ENCODE data around the gene UBE2D2. TPM values are rescaled to one million over a fixed set of nuclear protein-coding genes. Genes with fewer than 3 reads are reported as not detected.

UBE2D2 gene
- total RNA-seq, 1 experiment from 2014 or later, result 222 TPM

GRCh38 chr5:139637438-139638089 lies 76.4 kb downstream of the UBE2D2 start:
- ATAC-seq, result peak; percentile 60
- ChIA-PET CTCF (interaction anchor here (0.6 to 1.7 kb wide), 2 partner anchors 11 to 138 kb away, joined by 10 to 14 read pairs; partner anchors contain the start of gene CXXC5), POLR2A (interaction anchor here (0.7 to 1.3 kb wide), 2 partner anchors 11 to 344 kb away, joined by 4 to 5 read pairs; partner anchors contain the start of genes CXXC5 and MATR3)
- H3K4me3 ChIP-seq (ENCODE audit: low read depth in 2 of 2, low read length in 2 of 2), result peak overlapping the region; percentile 36 to 54
- no peaks in the 10 kb centered on the region for H3K27me3 ChIP-seq (ENCODE audit: control insufficient read depth, insufficient read depth, low read length)
- H3K9me3 ChIP-seq (ENCODE audit: control insufficient read depth, insufficient read depth, low read depth, low read length), result no peaks in the 10 kb centered on the region
- intact Hi-C loops (cut with micrococcal nuclease; ENCODE audit: unreplicated experiment) (no loop called here), in situ Hi-C loops (cut with HindIII; ENCODE audit: low pct_unique_long_range_greater_than_20kb, low sequenced_read_pairs) (no loop called here)
- BruUV-seq (replicated peaks), result no TSS peak
- no peak for DNase-seq (ENCODE audit: low read depth, low spot score)
- TF ChIP-seq REST (IDR thresholded peaks at IDR 0.05; ENCODE audit: insufficient read depth in 1 of 2, low read depth in 2 of 2, low read length in 1 of 2) (no peak), SIN3A (IDR thresholded peaks at IDR 0.05; ENCODE audit: borderline replicate concordance, insufficient read depth, low read depth, low read length) (peak; percentile 74; the same call in 1 of the 2 replicates)
- H3K27ac ChIP-seq (ENCODE audit: low read length), result peak overlapping the region; percentile 73
- H3K4me1 ChIP-seq (ENCODE audit: control insufficient read depth, insufficient read depth, low read length), result peaks cover 62% of the 10 kb centered on the region
- H3K36me3 ChIP-seq (ENCODE audit: control insufficient read depth, insufficient read depth, low read length), result no peaks in the 10 kb centered on the region

- Histone ChIP-seq H3K27ac (ENCODE audit: low read length) (peak overlapping the region; percentile 73), H3K4me3 (ENCODE audit: low read depth in 2 of 2, low read length in 2 of 2) (peak overlapping the region; percentile 36 to 54), H3K9me3 (ENCODE audit: control insufficient read depth, insufficient read depth, low read depth, low read length) (no peaks in the 10 kb centered on the region), H3K27me3 (ENCODE audit: control insufficient read depth, insufficient read depth, low read length) (no peaks in the 10 kb centered on the region), H3K36me3 (ENCODE audit: control insufficient read depth, insufficient read depth, low read length) (no peaks in the 10 kb centered on the region), H3K4me1 (ENCODE audit: control insufficient read depth, insufficient read depth, low read length) (peaks cover 68% of the 10 kb centered on the region)
- ChIA-PET POLR2A (interaction anchor here (0.7 to 1.3 kb wide), 2 partner anchors 10 to 344 kb away, joined by 4 to 5 read pairs; partner anchors contain the start of genes CXXC5 and MATR3), CTCF (interaction anchor here (1.7 kb wide), 1 partner anchor 10 kb away, joined by 14 read pairs; the partner anchor contains the start of gene CXXC5)
- ATAC-seq, result peak; percentile 72
- BruUV-seq (replicated peaks), result no TSS peak
- intact Hi-C loops (cut with micrococcal nuclease; ENCODE audit: unreplicated experiment) (no loop called here), in situ Hi-C loops (cut with HindIII; ENCODE audit: low pct_unique_long_range_greater_than_20kb, low sequenced_read_pairs) (no loop called here)
- DNase-seq (ENCODE audit: low read depth, low spot score), result no peak
- TF ChIP-seq SIN3A (IDR thresholded peaks at IDR 0.05; ENCODE audit: borderline replicate concordance, insufficient read depth, low read depth, low read length) (no peak), TCF7L2 (IDR thresholded peaks at IDR 0.05; ENCODE audit: low read depth, low read length) (no peak), REST (IDR thresholded peaks at IDR 0.05; ENCODE audit: insufficient read depth in 1 of 2, low read depth in 2 of 2, low read length in 1 of 2) (no peak), POLR2AphosphoS5 (IDR thresholded peaks at IDR 0.05; ENCODE audit: low read depth, low read length) (peak; percentile 32; the same call in 1 of the 2 replicates), CTCF (IDR thresholded peaks at IDR 0.05) (no peak)
These were observed 77.1 kb downstream of the UBE2D2 start for GRCh38 chr5:139638090-139638735.
